K562 (cell line): Measurements from ENCODE around the gene CDKN2D. TPM values are rescaled to one million over a fixed set of nuclear protein-coding genes. Genes with fewer than 3 reads are reported as not detected.

Source experiments
- ATAC-seq: fragments of 200-7000 bp; cut with Tn5 transposase; 3 replicates; pipeline ENCODE4 v1.9.1; 2020; ENCODE audit warnings: moderate library complexity
- BruUV-seq: library from RNA; stranded (reverse); fragments of 400-500 nt; replicated peaks from 2 replicates; lab custom pipeline; 2021; lab: Mats Ljungman, UMichigan
- CTCF ChIA-PET: fragments of 300-600 bp; formaldehyde crosslinking; extraction: SDS; loops from one replicate; lab custom pipeline; 2021; ENCODE audit warnings: low intra/inter-chr PET ratio; lab: Yijun Ruan, JAX
- POLR2A ChIA-PET: fragments of 300-600, 350-650 bp; sonication (Branson Sonifier 250); formaldehyde crosslinking; extraction: SDS; loops from one replicate; lab custom pipeline; 2021; ENCODE audit warnings: antibody characterized with exemption, inconsistent platforms; lab: Yijun Ruan, JAX
- DNase-seq, 4 experiments: peaks; one replicate each; pipeline versions ENCODE4 v3.0.0 to v3.0.0-alpha.2; 2011 to 2018; ENCODE audit warnings: low spot score in 3 of 4, mixed read lengths in 3 of 4; ENCODE audit errors: extremely low read depth in 1 of 4
- FAIRE-seq: peaks from 2 replicates; lab custom pipeline; 2011; peaks lifted over from hg19 to GRCh38; lab: Jason Lieb, UNC
- H2AFZ ChIP-seq: 2 replicates; pipeline ENCODE4 v1.6.0; 2011; ENCODE audit warnings: low read depth, low read length, control low read depth, inconsistent platforms
- H3K27ac ChIP-seq: fragments of 200-600 bp; 3 replicates; pipeline ENCODE4 v1.8.0; 2011; ENCODE audit warnings: low read depth, mild to moderate bottlenecking, control low read depth, inconsistent platforms, low read length, moderate library complexity, mixed read lengths; ENCODE audit errors: extremely low read depth
- H3K27me3 ChIP-seq, 2 experiments: fragments of 300-600 bp in 1 of 2; 2 replicates in 1 of 2; 3 replicates in 1 of 2; pipeline versions ENCODE4 v1.6.0 to v1.8.0; 2011; ENCODE audit warnings: inconsistent platforms in 2 of 2, low read length in 2 of 2, mild to moderate bottlenecking in 1 of 2, mixed read lengths in 1 of 2, moderate library complexity in 1 of 2; ENCODE audit not compliant: control insufficient read depth in 2 of 2, insufficient read depth in 2 of 2
- H3K36me3 ChIP-seq: fragments of 300-600 bp; 3 replicates; pipeline ENCODE4 v1.8.0; 2011; ENCODE audit warnings: mild to moderate bottlenecking, low read length, inconsistent platforms; ENCODE audit not compliant: control insufficient read depth, insufficient read depth
- H3K4me1 ChIP-seq, 2 experiments: fragments of 200-600 bp in 1 of 2; replicated peaks in 1 of 2; 2 replicates in 1 of 2; 3 replicates in 1 of 2; pipeline versions ENCODE4 v1.5.1 to v1.8.0; 2011; ENCODE audit warnings: inconsistent platforms in 2 of 2, low read length in 2 of 2, mild to moderate bottlenecking in 1 of 2, mixed read lengths in 1 of 2, moderate library complexity in 1 of 2; ENCODE audit not compliant: control insufficient read depth in 2 of 2, insufficient read depth in 2 of 2
- H3K4me2 ChIP-seq: 2 replicates; pipeline ENCODE4 v1.6.1; 2011; ENCODE audit warnings: low read length, control low read depth, inconsistent platforms, mixed read lengths; ENCODE audit not compliant: insufficient read depth
- H3K4me3 ChIP-seq: fragments of 200-600 bp; sonication (generic), shearing (Covaris generic); 2 replicates; pipeline ENCODE4 v1.5.1; 2016; ENCODE audit warnings: control low read depth, inconsistent platforms
- H3K79me2 ChIP-seq: fragments of 200-600 bp; 3 replicates; pipeline ENCODE4 v1.8.0; 2011; ENCODE audit warnings: low read length, inconsistent platforms; ENCODE audit not compliant: control insufficient read depth, insufficient read depth
- H3K9ac ChIP-seq, 2 experiments: 2 replicates each; pipeline versions ENCODE4 v1.6.0 to v1.6.1; 2011; ENCODE audit warnings: low read depth in 2 of 2, low read length in 2 of 2, control low read depth in 1 of 2, inconsistent platforms in 1 of 2, mild to moderate bottlenecking in 1 of 2, mixed read lengths in 1 of 2; ENCODE audit not compliant: insufficient read depth in 1 of 2
- H3K9me1 ChIP-seq: one replicate; pipeline ENCODE4 v1.6.0; 2011; ENCODE audit warnings: inconsistent platforms, mild to moderate bottlenecking, low read length, moderate library complexity; ENCODE audit not compliant: control insufficient read depth, insufficient read depth
- H3K9me3 ChIP-seq: replicated peaks from 2 replicates; pipeline ENCODE4 v1.5.1; 2011; ENCODE audit warnings: low read depth, low read length, inconsistent platforms; ENCODE audit not compliant: control insufficient read depth, insufficient read depth
- H4K20me1 ChIP-seq: replicated peaks from 2 replicates; pipeline ENCODE4 v1.6.1; 2011; ENCODE audit warnings: low read length, inconsistent platforms, mixed read lengths; ENCODE audit not compliant: control insufficient read depth, insufficient read depth
- CBX2 ChIP-seq: fragments of 200-600 bp; sonication (generic); IDR thresholded peaks from one replicate; pipeline ENCODE4 v1.6.1; 2012; ENCODE audit warnings: mild to moderate bottlenecking, low read length, inconsistent platforms; ENCODE audit not compliant: insufficient read depth, poor library complexity, severe bottlenecking
- COPS2 ChIP-seq: fragments of 450-650 bp; conservative IDR thresholded peaks from 2 replicates; pipeline ENCODE4 v1.6.1; 2016; ENCODE audit warnings: mild to moderate bottlenecking, moderate library complexity
- HDAC8 ChIP-seq: fragments of 450-650 bp; IDR thresholded peaks from 2 replicates; pipeline ENCODE4 v1.6.1; 2016; ENCODE audit warnings: mild to moderate bottlenecking, missing genetic modification characterization, moderate library complexity, missing compliant biosample characterization
- HNRNPH1 ChIP-seq: fragments of 200-400 bp; formaldehyde crosslinking; optimal IDR thresholded peaks from 2 replicates; pipeline ENCODE3; 2017; ENCODE audit warnings: low read depth, mild to moderate bottlenecking, low read length, moderate library complexity
- SAFB2 ChIP-seq: fragments of 200-400 bp; formaldehyde crosslinking; IDR thresholded peaks from 2 replicates; pipeline ENCODE4 v1.6.1; 2018; ENCODE audit warnings: borderline replicate concordance, low read length, low read depth, moderate library complexity; ENCODE audit not compliant: severe bottlenecking
- ZNF124 ChIP-seq: sonication (generic); formaldehyde crosslinking; IDR thresholded peaks from 2 replicates; pipeline ENCODE4 v1.8.1; 2022; ENCODE audit warnings: missing genetic modification reagents
- ZNF347 ChIP-seq: fragments of 450-650 bp; formaldehyde crosslinking; IDR thresholded peaks from 2 replicates; pipeline ENCODE4 v1.4.0; 2020; ENCODE audit warnings: low read depth, mild to moderate bottlenecking, moderate library complexity
- WGBS: fragments of 100-300 bp; shearing (Covaris generic); methylation state at CpG from one replicate; pipeline ENCODE4 v1.1.6; 2016; ENCODE audit warnings: low coverage, mixed read lengths; ENCODE audit not compliant: insufficient coverage; ENCODE audit errors: missing lambda C conversion rate; 5-methylcytosine and 5-hydroxymethylcytosine counted together
- in situ Hi-C: fragments of 300-500 bp; cut with MboI; formaldehyde crosslinking; loops from 4 replicates; pipeline ENCODE4 v1.15.0; 2018; ENCODE audit warnings: inconsistent platforms, mixed read lengths
- intact Hi-C: fragments of 100-400 bp; cut with micrococcal nuclease; formaldehyde crosslinking; loops from 2 replicates; pipeline ENCODE4 v1.14.2; 2022
- polyA plus RNA-seq, 8 experiments: library from polyadenylated mRNA; depleted of rRNA in 4 of 8; stranded (reverse) in 5 of 8; unstranded in 3 of 8; fragments of >200 nt; fragmentation: Nextera tagmentation in 2 of 8; fragmentation: Illumina TruSeq in 1 of 8; extraction: Ambion mirVana in 2 of 8; extraction: Trizol in 1 of 8; gene quantifications; 2 replicates each; pipeline versions ENCODE4 v1.2.1 to v1.2.3, GENCODE V29; 2011 to 2014; ENCODE audit warnings: inconsistent platforms in 1 of 8, missing spikeins in 1 of 8
- total RNA-seq, 7 experiments: library from RNA; depleted of rRNA in 6 of 7; stranded (reverse); fragments of >200 nt in 6 of 7; fragmentation: Illumina TruSeq in 2 of 7; extraction: Trizol in 2 of 7; gene quantifications; 2 replicates each; pipeline versions ENCODE4 v1.2.1 to v1.2.3, GENCODE V29; 2011 to 2021; ENCODE audit warnings: low replicate concordance in 1 of 7
- TF ChIP-seq, protein P1 (sequence below): fragments of 250-450 bp; sonication (Bioruptor Pico); IDR thresholded peaks from 2 replicates; pipeline ENCODE4 v1.8.0; 2022; ENCODE audit warnings: moderate library complexity, mild to moderate bottlenecking, inconsistent platforms
- TF ChIP-seq, protein P2 (sequence below): fragments of 450-650 bp; IDR thresholded peaks from 2 replicates; pipeline ENCODE4 v1.6.1; 2016; ENCODE audit warnings: mild to moderate bottlenecking, moderate library complexity

Gene CDKN2D
- total and polyA plus RNA-seq, 9 of the 15 experiments (the other 6 are each of a cell fraction or from before 2014, with no cell fraction given), result 0.41 to 8.2 (median 3.7) TPM

DNA sequence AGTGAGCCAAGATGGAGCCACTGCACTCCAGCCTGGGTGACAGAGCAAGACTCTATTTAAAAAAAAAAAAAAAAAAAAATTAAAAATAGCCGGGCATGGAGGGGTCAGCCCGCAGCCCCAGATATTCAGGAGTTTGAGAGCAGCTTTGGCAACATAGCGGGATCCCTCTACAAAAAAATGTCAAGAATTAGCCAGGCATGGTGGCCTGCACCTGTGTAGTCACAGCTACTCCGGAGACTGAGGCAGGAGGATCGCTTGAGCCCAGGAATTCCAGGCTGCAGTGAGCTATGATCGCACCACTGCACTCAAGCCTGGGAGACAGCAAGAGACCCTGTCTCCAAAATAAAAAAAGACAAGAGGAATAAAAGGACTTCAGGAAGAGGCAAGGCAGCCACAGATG lies 17.6 kb upstream of the CDKN2D start:
- POLR2A ChIA-PET, result interaction anchor here (0.7 kb wide), 1 partner anchor 65 kb away, joined by 3 read pairs; no protein-coding TSS in a partner anchor
- TF ChIP-seq COPS2, result no peak
- no peak for TF ChIP-seq ZNF347 (CRISPR knock-in tag)
- TF ChIP-seq, protein P1, sequence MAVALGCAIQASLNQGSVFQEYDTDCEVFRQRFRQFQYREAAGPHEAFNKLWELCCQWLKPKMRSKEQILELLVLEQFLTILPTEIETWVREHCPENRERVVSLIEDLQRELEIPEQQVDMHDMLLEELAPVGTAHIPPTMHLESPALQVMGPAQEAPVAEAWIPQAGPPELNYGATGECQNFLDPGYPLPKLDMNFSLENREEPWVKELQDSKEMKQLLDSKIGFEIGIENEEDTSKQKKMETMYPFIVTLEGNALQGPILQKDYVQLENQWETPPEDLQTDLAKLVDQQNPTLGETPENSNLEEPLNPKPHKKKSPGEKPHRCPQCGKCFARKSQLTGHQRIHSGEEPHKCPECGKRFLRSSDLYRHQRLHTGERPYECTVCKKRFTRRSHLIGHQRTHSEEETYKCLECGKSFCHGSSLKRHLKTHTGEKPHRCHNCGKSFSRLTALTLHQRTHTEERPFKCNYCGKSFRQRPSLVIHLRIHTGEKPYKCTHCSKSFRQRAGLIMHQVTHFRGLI (CRISPR knock-in tag), result no peak
- no peak for TF ChIP-seq ZNF124 (CRISPR knock-in tag)
- no peak for TF ChIP-seq CBX2
- TF ChIP-seq, protein P2, sequence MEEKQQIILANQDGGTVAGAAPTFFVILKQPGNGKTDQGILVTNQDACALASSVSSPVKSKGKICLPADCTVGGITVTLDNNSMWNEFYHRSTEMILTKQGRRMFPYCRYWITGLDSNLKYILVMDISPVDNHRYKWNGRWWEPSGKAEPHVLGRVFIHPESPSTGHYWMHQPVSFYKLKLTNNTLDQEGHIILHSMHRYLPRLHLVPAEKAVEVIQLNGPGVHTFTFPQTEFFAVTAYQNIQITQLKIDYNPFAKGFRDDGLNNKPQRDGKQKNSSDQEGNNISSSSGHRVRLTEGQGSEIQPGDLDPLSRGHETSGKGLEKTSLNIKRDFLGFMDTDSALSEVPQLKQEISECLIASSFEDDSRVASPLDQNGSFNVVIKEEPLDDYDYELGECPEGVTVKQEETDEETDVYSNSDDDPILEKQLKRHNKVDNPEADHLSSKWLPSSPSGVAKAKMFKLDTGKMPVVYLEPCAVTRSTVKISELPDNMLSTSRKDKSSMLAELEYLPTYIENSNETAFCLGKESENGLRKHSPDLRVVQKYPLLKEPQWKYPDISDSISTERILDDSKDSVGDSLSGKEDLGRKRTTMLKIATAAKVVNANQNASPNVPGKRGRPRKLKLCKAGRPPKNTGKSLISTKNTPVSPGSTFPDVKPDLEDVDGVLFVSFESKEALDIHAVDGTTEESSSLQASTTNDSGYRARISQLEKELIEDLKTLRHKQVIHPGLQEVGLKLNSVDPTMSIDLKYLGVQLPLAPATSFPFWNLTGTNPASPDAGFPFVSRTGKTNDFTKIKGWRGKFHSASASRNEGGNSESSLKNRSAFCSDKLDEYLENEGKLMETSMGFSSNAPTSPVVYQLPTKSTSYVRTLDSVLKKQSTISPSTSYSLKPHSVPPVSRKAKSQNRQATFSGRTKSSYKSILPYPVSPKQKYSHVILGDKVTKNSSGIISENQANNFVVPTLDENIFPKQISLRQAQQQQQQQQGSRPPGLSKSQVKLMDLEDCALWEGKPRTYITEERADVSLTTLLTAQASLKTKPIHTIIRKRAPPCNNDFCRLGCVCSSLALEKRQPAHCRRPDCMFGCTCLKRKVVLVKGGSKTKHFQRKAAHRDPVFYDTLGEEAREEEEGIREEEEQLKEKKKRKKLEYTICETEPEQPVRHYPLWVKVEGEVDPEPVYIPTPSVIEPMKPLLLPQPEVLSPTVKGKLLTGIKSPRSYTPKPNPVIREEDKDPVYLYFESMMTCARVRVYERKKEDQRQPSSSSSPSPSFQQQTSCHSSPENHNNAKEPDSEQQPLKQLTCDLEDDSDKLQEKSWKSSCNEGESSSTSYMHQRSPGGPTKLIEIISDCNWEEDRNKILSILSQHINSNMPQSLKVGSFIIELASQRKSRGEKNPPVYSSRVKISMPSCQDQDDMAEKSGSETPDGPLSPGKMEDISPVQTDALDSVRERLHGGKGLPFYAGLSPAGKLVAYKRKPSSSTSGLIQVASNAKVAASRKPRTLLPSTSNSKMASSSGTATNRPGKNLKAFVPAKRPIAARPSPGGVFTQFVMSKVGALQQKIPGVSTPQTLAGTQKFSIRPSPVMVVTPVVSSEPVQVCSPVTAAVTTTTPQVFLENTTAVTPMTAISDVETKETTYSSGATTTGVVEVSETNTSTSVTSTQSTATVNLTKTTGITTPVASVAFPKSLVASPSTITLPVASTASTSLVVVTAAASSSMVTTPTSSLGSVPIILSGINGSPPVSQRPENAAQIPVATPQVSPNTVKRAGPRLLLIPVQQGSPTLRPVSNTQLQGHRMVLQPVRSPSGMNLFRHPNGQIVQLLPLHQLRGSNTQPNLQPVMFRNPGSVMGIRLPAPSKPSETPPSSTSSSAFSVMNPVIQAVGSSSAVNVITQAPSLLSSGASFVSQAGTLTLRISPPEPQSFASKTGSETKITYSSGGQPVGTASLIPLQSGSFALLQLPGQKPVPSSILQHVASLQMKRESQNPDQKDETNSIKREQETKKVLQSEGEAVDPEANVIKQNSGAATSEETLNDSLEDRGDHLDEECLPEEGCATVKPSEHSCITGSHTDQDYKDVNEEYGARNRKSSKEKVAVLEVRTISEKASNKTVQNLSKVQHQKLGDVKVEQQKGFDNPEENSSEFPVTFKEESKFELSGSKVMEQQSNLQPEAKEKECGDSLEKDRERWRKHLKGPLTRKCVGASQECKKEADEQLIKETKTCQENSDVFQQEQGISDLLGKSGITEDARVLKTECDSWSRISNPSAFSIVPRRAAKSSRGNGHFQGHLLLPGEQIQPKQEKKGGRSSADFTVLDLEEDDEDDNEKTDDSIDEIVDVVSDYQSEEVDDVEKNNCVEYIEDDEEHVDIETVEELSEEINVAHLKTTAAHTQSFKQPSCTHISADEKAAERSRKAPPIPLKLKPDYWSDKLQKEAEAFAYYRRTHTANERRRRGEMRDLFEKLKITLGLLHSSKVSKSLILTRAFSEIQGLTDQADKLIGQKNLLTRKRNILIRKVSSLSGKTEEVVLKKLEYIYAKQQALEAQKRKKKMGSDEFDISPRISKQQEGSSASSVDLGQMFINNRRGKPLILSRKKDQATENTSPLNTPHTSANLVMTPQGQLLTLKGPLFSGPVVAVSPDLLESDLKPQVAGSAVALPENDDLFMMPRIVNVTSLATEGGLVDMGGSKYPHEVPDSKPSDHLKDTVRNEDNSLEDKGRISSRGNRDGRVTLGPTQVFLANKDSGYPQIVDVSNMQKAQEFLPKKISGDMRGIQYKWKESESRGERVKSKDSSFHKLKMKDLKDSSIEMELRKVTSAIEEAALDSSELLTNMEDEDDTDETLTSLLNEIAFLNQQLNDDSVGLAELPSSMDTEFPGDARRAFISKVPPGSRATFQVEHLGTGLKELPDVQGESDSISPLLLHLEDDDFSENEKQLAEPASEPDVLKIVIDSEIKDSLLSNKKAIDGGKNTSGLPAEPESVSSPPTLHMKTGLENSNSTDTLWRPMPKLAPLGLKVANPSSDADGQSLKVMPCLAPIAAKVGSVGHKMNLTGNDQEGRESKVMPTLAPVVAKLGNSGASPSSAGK, result no peak
- no peak for TF ChIP-seq HNRNPH1
- no peak for TF ChIP-seq SAFB2
- no peak for TF ChIP-seq HDAC8

More for the DNA sequence above, 17.6 kb upstream of the CDKN2D start:
- no peak overlapping the region for H3K27ac ChIP-seq
- FAIRE-seq (no peak), DNase-seq (no peak), ATAC-seq (no peak)
- BruUV-seq, result no TSS peak
- H3K9me1 ChIP-seq, result no peaks in the 10 kb centered on the region
- no peak overlapping the region for H3K4me3 ChIP-seq
- no peak overlapping the region for H2AFZ ChIP-seq
- peaks cover 5 to 12% of the 10 kb centered on the region in 2 experiments; a peak in 4 of 5 replicates for H3K4me1 ChIP-seq
- CTCF ChIA-PET, result no interaction called here
- no peaks in the 10 kb centered on the region for H3K9me3 ChIP-seq
- H3K36me3 ChIP-seq, result no peaks in the 10 kb centered on the region
- no peak overlapping the region for H3K9ac ChIP-seq
- intact Hi-C loops, result no loop called here
- WGBS, result 22% methylated on average over 6 of the region's 6 CpGs
- H4K20me1 ChIP-seq, result no peaks in the 10 kb centered on the region
- in situ Hi-C loops, result no loop called here
- H3K79me2 ChIP-seq, result no peaks in the 10 kb centered on the region
- no peak overlapping the region for H3K4me2 ChIP-seq
- peaks cover 0 to 10% of the 10 kb centered on the region in 2 experiments; a peak in 3 of 5 replicates for H3K27me3 ChIP-seq
